DOHH2 (cell line): ENCODE data around the gene RPTOR.

ENCODE experiments used
- EZH2phosphoT487 ChIP-seq: fragments of 200-600 bp; sonication (generic); IDR thresholded peaks from 2 replicates; pipeline ENCODE4 v1.6.1; 2017; ENCODE audit warnings: borderline replicate concordance, mild to moderate bottlenecking, antibody characterized with exemption, low read length, moderate library complexity, mixed read lengths
- TF ChIP-seq, protein P1 (sequence below): fragments of 200-600 bp; sonication (generic); IDR thresholded peaks from one replicate; pipeline ENCODE4 v1.5.1; 2014; ENCODE audit warnings: antibody characterized with exemption, mild to moderate bottlenecking, low read depth, low read length; ENCODE audit not compliant: poor library complexity, severe bottlenecking

DNA sequence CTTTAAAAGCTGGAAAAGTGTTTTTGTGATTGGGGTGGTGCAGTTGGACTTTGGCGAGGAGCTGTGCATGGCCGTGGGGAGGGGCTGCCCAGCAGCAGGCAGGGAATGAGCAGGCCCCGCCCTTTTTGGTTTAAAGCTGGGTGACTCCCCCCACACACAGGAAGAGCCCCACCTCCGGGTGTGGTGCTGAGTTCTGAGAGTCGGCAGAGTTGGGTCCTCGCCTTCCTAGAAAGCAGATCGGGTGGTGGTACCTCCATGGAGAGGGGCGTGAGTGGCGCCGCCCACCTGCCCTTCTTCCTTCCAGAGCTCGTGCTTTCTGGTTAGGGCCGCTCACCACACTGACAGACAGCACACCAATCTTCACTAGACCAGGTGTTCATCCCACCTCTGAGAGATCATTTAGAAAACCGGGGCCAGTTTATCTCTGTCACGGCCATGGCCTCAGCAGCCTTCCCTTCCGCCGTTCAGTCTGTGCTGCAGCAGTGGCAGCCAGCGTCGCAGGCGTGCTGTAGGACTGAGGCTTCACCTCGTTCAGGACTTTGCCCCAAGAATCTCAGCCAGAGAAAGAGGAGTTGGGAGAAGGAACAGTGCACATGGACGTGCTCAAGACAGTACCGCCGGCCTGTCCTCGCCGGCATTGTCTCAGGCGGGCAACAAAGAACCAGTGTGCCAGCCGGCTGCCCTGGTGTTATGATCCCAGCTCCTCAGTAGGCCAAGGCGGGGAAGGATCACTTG is 303.0 kb downstream of the RPTOR start:
- TF ChIP-seq, protein P1, sequence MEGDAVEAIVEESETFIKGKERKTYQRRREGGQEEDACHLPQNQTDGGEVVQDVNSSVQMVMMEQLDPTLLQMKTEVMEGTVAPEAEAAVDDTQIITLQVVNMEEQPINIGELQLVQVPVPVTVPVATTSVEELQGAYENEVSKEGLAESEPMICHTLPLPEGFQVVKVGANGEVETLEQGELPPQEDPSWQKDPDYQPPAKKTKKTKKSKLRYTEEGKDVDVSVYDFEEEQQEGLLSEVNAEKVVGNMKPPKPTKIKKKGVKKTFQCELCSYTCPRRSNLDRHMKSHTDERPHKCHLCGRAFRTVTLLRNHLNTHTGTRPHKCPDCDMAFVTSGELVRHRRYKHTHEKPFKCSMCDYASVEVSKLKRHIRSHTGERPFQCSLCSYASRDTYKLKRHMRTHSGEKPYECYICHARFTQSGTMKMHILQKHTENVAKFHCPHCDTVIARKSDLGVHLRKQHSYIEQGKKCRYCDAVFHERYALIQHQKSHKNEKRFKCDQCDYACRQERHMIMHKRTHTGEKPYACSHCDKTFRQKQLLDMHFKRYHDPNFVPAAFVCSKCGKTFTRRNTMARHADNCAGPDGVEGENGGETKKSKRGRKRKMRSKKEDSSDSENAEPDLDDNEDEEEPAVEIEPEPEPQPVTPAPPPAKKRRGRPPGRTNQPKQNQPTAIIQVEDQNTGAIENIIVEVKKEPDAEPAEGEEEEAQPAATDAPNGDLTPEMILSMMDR: no peak
- TF ChIP-seq EZH2phosphoT487: no peak
